ENCODE measurements around the gene CD1E. TPM values are rescaled to one million over a fixed set of nuclear protein-coding genes. Genes with fewer than 3 reads are reported as not detected.

CD1E gene
- total and polyA plus RNA-seq, 10 of the 15 experiments (the other 5 are each of a cell fraction or from before 2014, with no cell fraction given), result 0.05 to 0.07 (median 0.05) TPM; not detected in 7

DNA sequence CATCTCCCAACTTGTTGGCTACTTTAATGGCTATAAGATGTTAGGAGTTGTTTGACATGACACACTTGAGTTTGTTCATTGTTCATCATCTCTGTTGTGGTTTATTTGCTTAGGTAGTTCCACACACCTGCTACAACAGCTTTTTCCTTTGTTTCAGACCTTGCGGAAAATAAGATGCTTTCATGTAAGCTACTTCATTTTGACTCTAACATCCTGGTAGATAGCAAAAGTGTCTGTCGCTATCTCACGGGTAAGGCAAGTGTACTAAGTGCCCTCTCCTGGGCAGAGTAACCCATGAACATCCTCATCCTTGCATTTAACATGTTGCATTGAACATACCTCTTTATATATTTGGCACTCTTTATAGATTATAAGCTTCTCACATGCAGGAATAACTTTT is 47.2 kb downstream of the CD1E start:
- FAIRE-seq (no peak), ATAC-seq (no peak), DNase-seq (ENCODE audit: low read depth, low spot score) (no peak)
- RAD21 ChIA-PET (ENCODE audit: unreplicated experiment), result interaction anchor here (0.8 kb wide), 1 partner anchor 197 kb away, joined by 3 read pairs; no protein-coding TSS in a partner anchor
- intact Hi-C loops (cut with micrococcal nuclease; ENCODE audit: unreplicated experiment) (no loop called here), in situ Hi-C loops (cut with MboI) (no loop called here)
- Histone ChIP-seq H3K4me1 (ENCODE audit: control insufficient read depth, insufficient read depth, low read length) (no peaks in the 10 kb centered on the region), H3K9me3 (replicated peaks; ENCODE audit: control insufficient read depth, insufficient read depth, low read length) (no peaks in the 10 kb centered on the region), H3K79me2 (ENCODE audit: control insufficient read depth, insufficient read depth, low read length) (no peaks in the 10 kb centered on the region), H4K20me1 (ENCODE audit: control insufficient read depth, insufficient read depth) (no peaks in the 10 kb centered on the region), H3K27ac (ENCODE audit: control insufficient read depth, insufficient read depth) (no peak overlapping the region), H2AFZ (ENCODE audit: control insufficient read depth, low read depth, low read length) (no peak overlapping the region), H3K4me3 (no peak overlapping the region), H3K9ac (ENCODE audit: control insufficient read depth, insufficient read depth, low read length) (no peak overlapping the region), H3K27me3 (replicated peaks in 1 of 2; ENCODE audit: control insufficient read depth in 2 of 2, insufficient read depth in 2 of 2, low read length in 1 of 2) (no peaks in the 10 kb centered on the region), H3K4me2 (ENCODE audit: control insufficient read depth, insufficient read depth) (no peak overlapping the region), H3K36me3 (ENCODE audit: control insufficient read depth in 2 of 2, insufficient read depth in 2 of 2, low read length in 1 of 2) (no peaks in the 10 kb centered on the region)
- SMC1A ChIA-PET (ENCODE audit: uncharacterized antibody, unreplicated experiment), result no interaction called here
- WGBS (ENCODE audit: insufficient coverage, insufficient replicate concordance, low lambda C conversion rate, missing lambda C conversion rate), result 69% methylated on average over 3 of the region's 3 CpGs
- no TSS peak for BruUV-seq (replicated peaks)
- POLR2A ChIA-PET, result no interaction called here
- CTCF ChIA-PET, result interaction anchor here (0.8 kb wide), 1 partner anchor 36 kb away, joined by 3 read pairs; no protein-coding TSS in a partner anchor
- TF ChIP-seq, protein P1, sequence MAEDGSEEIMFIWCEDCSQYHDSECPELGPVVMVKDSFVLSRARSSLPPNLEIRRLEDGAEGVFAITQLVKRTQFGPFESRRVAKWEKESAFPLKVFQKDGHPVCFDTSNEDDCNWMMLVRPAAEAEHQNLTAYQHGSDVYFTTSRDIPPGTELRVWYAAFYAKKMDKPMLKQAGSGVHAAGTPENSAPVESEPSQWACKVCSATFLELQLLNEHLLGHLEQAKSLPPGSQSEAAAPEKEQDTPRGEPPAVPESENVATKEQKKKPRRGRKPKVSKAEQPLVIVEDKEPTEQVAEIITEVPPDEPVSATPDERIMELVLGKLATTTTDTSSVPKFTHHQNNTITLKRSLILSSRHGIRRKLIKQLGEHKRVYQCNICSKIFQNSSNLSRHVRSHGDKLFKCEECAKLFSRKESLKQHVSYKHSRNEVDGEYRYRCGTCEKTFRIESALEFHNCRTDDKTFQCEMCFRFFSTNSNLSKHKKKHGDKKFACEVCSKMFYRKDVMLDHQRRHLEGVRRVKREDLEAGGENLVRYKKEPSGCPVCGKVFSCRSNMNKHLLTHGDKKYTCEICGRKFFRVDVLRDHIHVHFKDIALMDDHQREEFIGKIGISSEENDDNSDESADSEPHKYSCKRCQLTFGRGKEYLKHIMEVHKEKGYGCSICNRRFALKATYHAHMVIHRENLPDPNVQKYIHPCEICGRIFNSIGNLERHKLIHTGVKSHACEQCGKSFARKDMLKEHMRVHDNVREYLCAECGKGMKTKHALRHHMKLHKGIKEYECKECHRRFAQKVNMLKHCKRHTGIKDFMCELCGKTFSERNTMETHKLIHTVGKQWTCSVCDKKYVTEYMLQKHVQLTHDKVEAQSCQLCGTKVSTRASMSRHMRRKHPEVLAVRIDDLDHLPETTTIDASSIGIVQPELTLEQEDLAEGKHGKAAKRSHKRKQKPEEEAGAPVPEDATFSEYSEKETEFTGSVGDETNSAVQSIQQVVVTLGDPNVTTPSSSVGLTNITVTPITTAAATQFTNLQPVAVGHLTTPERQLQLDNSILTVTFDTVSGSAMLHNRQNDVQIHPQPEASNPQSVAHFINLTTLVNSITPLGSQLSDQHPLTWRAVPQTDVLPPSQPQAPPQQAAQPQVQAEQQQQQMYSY (CRISPR knock-in tag; IDR thresholded peaks at IDR 0.05), result no peak
- TF ChIP-seq RCOR1 (conservative IDR thresholded peaks at IDR 0.05; ENCODE audit: low read depth, low read length) (no peak), IKZF1 (conservative IDR thresholded peaks at IDR 0.05) (no peak), POU2F2 (IDR thresholded peaks at IDR 0.05; ENCODE audit: borderline replicate concordance, low read depth, low read length) (no peak), POLR2AphosphoS5 (IDR thresholded peaks at IDR 0.05; ENCODE audit: low read length) (no peak), RFX5 (IDR thresholded peaks at IDR 0.05; ENCODE audit: low read depth, low read length) (no peak), RELA (IDR thresholded peaks at IDR 0.05; ENCODE audit: borderline replicate concordance, partially characterized antibody) (no peak), CHD1 (IDR thresholded peaks at IDR 0.05; ENCODE audit: low read depth, low read length) (no peak), CBX5 (IDR thresholded peaks at IDR 0.05; ENCODE audit: low read depth) (no peak), IKZF2 (IDR thresholded peaks at IDR 0.05) (no peak), NFYA (IDR thresholded peaks at IDR 0.05; ENCODE audit: borderline replicate concordance, low read depth, low read length) (no peak), BCL11A (IDR thresholded peaks at IDR 0.05; ENCODE audit: low read depth, low read length) (no peak), RB1 (IDR thresholded peaks at IDR 0.05; ENCODE audit: borderline replicate concordance) (no peak), ZZZ3 (IDR thresholded peaks at IDR 0.05; ENCODE audit: control insufficient read depth, insufficient read length, low read depth) (no peak), ZNF207 (IDR thresholded peaks at IDR 0.05; ENCODE audit: borderline replicate concordance) (no peak), CREB1 (IDR thresholded peaks at IDR 0.05; ENCODE audit: low read depth) (no peak)
- TF ChIP-seq, protein P2, sequence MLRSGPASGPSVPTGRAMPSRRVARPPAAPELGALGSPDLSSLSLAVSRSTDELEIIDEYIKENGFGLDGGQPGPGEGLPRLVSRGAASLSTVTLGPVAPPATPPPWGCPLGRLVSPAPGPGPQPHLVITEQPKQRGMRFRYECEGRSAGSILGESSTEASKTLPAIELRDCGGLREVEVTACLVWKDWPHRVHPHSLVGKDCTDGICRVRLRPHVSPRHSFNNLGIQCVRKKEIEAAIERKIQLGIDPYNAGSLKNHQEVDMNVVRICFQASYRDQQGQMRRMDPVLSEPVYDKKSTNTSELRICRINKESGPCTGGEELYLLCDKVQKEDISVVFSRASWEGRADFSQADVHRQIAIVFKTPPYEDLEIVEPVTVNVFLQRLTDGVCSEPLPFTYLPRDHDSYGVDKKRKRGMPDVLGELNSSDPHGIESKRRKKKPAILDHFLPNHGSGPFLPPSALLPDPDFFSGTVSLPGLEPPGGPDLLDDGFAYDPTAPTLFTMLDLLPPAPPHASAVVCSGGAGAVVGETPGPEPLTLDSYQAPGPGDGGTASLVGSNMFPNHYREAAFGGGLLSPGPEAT (IDR thresholded peaks at IDR 0.05; ENCODE audit: low read depth), result no peak
- TF ChIP-seq, protein P3, sequence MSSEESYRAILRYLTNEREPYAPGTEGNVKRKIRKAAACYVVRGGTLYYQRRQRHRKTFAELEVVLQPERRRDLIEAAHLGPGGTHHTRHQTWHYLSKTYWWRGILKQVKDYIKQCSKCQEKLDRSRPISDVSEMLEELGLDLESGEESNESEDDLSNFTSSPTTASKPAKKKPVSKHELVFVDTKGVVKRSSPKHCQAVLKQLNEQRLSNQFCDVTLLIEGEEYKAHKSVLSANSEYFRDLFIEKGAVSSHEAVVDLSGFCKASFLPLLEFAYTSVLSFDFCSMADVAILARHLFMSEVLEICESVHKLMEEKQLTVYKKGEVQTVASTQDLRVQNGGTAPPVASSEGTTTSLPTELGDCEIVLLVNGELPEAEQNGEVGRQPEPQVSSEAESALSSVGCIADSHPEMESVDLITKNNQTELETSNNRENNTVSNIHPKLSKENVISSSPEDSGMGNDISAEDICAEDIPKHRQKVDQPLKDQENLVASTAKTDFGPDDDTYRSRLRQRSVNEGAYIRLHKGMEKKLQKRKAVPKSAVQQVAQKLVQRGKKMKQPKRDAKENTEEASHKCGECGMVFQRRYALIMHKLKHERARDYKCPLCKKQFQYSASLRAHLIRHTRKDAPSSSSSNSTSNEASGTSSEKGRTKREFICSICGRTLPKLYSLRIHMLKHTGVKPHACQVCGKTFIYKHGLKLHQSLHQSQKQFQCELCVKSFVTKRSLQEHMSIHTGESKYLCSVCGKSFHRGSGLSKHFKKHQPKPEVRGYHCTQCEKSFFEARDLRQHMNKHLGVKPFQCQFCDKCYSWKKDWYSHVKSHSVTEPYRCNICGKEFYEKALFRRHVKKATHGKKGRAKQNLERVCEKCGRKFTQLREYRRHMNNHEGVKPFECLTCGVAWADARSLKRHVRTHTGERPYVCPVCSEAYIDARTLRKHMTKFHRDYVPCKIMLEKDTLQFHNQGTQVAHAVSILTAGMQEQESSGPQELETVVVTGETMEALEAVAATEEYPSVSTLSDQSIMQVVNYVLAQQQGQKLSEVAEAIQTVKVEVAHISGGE (CRISPR knock-in tag; IDR thresholded peaks at IDR 0.05), result no peak
